Measurements from ENCODE around the gene UAP1L1. TPM values are rescaled to one million over a fixed set of nuclear protein-coding genes. Genes with fewer than 3 reads are reported as not detected.

The UAP1L1 gene
- polyA plus RNA-seq, 1 donor from 2014 or later = 0.21 TPM

DNA sequence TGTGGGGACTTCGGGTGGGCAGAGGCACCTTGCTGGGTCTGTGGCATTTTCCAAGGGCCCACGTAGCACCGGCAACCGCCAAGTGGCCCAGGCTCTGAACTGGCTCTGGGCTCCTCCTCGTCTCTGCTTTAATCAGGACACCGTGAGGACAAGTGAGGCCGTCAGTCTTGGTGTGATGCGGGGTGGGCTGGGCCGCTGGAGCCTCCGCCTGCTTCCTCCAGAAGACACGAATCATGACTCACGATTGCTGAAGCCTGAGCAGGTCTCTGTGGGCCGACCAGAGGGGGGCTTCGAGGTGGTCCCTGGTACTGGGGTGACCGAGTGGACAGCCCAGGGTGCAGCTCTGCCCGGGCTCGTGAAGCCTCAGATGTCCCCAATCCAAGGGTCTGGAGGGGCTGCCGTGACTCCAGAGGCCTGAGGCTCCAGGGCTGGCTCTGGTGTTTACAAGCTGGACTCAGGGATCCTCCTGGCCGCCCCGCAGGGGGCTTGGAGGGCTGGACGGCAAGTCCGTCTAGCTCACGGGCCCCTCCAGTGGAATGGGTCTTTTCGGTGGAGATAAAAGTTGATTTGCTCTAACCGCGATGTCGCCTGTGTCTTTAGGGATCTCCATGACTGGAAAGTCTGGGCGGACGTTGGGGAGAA, 31.4 kb downstream of the UAP1L1 start:
- H2AFZ ChIP-seq (ENCODE audit: low read depth, low read length) = no peak overlapping the region
- peaks cover 4% of the 10 kb centered on the region for H3K27me3 ChIP-seq (ENCODE audit: insufficient read depth, low read depth, low read length)
- no peaks in the 10 kb centered on the region for H3F3A ChIP-seq (ENCODE audit: insufficient read depth, low read length, poor library complexity, severe bottlenecking)
- no peaks in the 10 kb centered on the region for H3K9me3 ChIP-seq (ENCODE audit: low read length)
- no peak overlapping the region for H3K27ac ChIP-seq (ENCODE audit: low read length)
- H3K36me3 ChIP-seq (ENCODE audit: insufficient read depth, low read length) = no peaks in the 10 kb centered on the region
- H3K9me2 ChIP-seq (ENCODE audit: insufficient read depth, low read length) = no peaks in the 10 kb centered on the region
- TF ChIP-seq TAF1 (IDR thresholded peaks at IDR 0.05; ENCODE audit: low read depth) = no peak
- TF ChIP-seq MXI1 (conservative IDR thresholded peaks at IDR 0.05; ENCODE audit: poor library complexity, severe bottlenecking) = no peak
- no peaks in the 10 kb centered on the region for H4K20me1 ChIP-seq (ENCODE audit: insufficient read depth)
- no peak overlapping the region for H3K4me2 ChIP-seq (ENCODE audit: low read length)
- H3K9ac ChIP-seq (ENCODE audit: low read length) = no peak overlapping the region
- H3K79me2 ChIP-seq (replicated peaks; ENCODE audit: insufficient read depth, low read length) = no peaks in the 10 kb centered on the region
- no peak overlapping the region for H3K4me3 ChIP-seq (ENCODE audit: low read length)

DNA sequence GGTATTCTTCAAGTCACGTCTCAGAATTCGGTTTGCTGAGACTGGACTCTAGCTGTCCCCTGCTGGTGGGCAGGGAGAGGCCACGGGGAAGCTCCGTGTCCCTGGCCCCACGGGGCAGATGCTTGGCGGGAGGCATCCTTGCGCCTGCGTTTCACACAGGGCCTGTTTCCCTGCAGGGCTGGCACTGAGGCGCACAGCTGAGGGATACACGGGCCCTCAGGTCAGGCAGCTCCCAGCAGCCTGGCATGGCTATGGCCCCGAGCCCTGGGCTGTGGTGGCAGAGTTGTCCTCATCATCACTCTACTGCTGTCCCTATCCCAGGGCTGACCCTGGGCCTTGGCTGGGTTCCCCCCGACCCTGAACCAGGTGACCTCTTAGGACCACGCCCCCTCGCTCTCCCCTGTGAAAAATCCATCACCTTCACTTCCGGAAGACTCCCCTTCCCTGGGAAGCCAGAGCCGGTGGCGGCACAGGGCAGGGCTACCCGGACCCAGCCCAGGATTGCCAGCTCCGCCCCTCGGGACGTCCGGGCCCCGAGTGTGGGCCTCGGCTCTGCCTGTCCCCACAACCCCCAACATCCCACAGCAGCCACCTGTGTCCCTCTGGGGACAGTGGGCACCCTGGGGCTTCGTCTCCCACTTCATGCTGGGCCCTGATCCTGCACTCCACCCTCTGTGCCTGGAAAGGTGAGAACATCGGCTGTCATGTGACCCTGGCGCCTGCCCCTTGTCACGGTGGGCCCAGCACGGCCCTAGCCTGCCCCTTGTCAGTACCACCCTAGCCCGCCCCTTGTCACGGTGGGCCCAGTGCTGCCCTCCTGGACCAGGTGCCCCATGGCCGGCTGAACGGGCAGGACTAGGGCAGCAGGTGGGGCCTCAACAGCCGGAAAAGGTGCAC, 32.2 kb downstream of the UAP1L1 start:
- H3K4me2 ChIP-seq (ENCODE audit: low read length) = no peak overlapping the region
- H2AFZ ChIP-seq (ENCODE audit: low read depth, low read length) = no peak overlapping the region
- H3F3A ChIP-seq (ENCODE audit: insufficient read depth, low read length, poor library complexity, severe bottlenecking) = no peaks in the 10 kb centered on the region
- peaks cover 4% of the 10 kb centered on the region for H3K27me3 ChIP-seq (ENCODE audit: insufficient read depth, low read depth, low read length)
- H3K36me3 ChIP-seq (ENCODE audit: insufficient read depth, low read length) = no peaks in the 10 kb centered on the region
- no peak overlapping the region for H3K27ac ChIP-seq (ENCODE audit: low read length)
- H3K4me3 ChIP-seq (ENCODE audit: low read length) = no peak overlapping the region
- H4K20me1 ChIP-seq (ENCODE audit: insufficient read depth) = no peaks in the 10 kb centered on the region
- no peak for TF ChIP-seq POLR2AphosphoS5 (IDR thresholded peaks at IDR 0.05)
- TF ChIP-seq EP300 (conservative IDR thresholded peaks at IDR 0.05; ENCODE audit: poor library complexity, severe bottlenecking) = no peak
- no peak for TF ChIP-seq MXI1 (conservative IDR thresholded peaks at IDR 0.05; ENCODE audit: poor library complexity, severe bottlenecking)
- TF ChIP-seq TAF1 (IDR thresholded peaks at IDR 0.05; ENCODE audit: low read depth) = no peak
- TF ChIP-seq, protein P1, sequence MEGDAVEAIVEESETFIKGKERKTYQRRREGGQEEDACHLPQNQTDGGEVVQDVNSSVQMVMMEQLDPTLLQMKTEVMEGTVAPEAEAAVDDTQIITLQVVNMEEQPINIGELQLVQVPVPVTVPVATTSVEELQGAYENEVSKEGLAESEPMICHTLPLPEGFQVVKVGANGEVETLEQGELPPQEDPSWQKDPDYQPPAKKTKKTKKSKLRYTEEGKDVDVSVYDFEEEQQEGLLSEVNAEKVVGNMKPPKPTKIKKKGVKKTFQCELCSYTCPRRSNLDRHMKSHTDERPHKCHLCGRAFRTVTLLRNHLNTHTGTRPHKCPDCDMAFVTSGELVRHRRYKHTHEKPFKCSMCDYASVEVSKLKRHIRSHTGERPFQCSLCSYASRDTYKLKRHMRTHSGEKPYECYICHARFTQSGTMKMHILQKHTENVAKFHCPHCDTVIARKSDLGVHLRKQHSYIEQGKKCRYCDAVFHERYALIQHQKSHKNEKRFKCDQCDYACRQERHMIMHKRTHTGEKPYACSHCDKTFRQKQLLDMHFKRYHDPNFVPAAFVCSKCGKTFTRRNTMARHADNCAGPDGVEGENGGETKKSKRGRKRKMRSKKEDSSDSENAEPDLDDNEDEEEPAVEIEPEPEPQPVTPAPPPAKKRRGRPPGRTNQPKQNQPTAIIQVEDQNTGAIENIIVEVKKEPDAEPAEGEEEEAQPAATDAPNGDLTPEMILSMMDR (IDR thresholded peaks at IDR 0.05; ENCODE audit: poor library complexity, severe bottlenecking) = no peak
- TF ChIP-seq, protein P2, sequence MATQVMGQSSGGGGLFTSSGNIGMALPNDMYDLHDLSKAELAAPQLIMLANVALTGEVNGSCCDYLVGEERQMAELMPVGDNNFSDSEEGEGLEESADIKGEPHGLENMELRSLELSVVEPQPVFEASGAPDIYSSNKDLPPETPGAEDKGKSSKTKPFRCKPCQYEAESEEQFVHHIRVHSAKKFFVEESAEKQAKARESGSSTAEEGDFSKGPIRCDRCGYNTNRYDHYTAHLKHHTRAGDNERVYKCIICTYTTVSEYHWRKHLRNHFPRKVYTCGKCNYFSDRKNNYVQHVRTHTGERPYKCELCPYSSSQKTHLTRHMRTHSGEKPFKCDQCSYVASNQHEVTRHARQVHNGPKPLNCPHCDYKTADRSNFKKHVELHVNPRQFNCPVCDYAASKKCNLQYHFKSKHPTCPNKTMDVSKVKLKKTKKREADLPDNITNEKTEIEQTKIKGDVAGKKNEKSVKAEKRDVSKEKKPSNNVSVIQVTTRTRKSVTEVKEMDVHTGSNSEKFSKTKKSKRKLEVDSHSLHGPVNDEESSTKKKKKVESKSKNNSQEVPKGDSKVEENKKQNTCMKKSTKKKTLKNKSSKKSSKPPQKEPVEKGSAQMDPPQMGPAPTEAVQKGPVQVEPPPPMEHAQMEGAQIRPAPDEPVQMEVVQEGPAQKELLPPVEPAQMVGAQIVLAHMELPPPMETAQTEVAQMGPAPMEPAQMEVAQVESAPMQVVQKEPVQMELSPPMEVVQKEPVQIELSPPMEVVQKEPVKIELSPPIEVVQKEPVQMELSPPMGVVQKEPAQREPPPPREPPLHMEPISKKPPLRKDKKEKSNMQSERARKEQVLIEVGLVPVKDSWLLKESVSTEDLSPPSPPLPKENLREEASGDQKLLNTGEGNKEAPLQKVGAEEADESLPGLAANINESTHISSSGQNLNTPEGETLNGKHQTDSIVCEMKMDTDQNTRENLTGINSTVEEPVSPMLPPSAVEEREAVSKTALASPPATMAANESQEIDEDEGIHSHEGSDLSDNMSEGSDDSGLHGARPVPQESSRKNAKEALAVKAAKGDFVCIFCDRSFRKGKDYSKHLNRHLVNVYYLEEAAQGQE (IDR thresholded peaks at IDR 0.05; ENCODE audit: borderline replicate concordance) = no peak
- TF ChIP-seq RAD21 (conservative IDR thresholded peaks at IDR 0.05) = no peak
- TF ChIP-seq EZH2 (IDR thresholded peaks at IDR 0.05; ENCODE audit: borderline replicate concordance, insufficient read depth, low read length, poor library complexity, severe bottlenecking) = no peak
- TF ChIP-seq SMC3 (conservative IDR thresholded peaks at IDR 0.05; ENCODE audit: poor library complexity) = no peak
- H3K9ac ChIP-seq (ENCODE audit: low read length) = no peak overlapping the region
- no peaks in the 10 kb centered on the region for H3K9me2 ChIP-seq (ENCODE audit: insufficient read depth, low read length)
- H3K9me3 ChIP-seq (ENCODE audit: low read length) = no peaks in the 10 kb centered on the region
- H3K79me2 ChIP-seq (replicated peaks; ENCODE audit: insufficient read depth, low read length) = no peaks in the 10 kb centered on the region

Data from neural cell (in vitro differentiated cells).